Ovary (tissue), 9 donors: ENCODE data around the gene STARD8. TPM values are rescaled to one million over a fixed set of nuclear protein-coding genes. Genes with fewer than 3 reads are reported as not detected.
"Not testable (repeated sequence)": the region's sequence is repeated elsewhere in the genome, so short reads cannot be mapped to it uniquely, and the experiment has no call there.

ENCODE experiments used
- DNase-seq, 5 donors: peaks; one replicate each; pipeline ENCODE4 v3.0.0-alpha.2; 2019 to 2020
- H3K27ac ChIP-seq, 2 donors: fragments of 200-600 bp; one replicate each; pipeline versions ENCODE4 v1.5.1 to v1.8.0; 2019 to 2022
- H3K27me3 ChIP-seq: fragments of 200-600 bp; one replicate; pipeline ENCODE4 v1.8.0; 2022
- H3K36me3 ChIP-seq: fragments of 200-600 bp; sonication (generic); one replicate; pipeline ENCODE4 v1.5.1; 2019
- H3K4me1 ChIP-seq: one replicate; pipeline ENCODE4 v1.8.1; 2013; ENCODE audit warnings: mild to moderate bottlenecking, moderate library complexity; ENCODE audit not compliant: insufficient read depth
- H3K4me3 ChIP-seq: fragments of 200-600 bp; sonication (generic); one replicate; pipeline ENCODE4 v1.5.1; 2017
- H3K9me3 ChIP-seq, 2 donors: fragments of 200-600 bp in 1 of 2; sonication (generic) in 1 of 2; one replicate each; pipeline versions ENCODE4 v1.5.1 to v1.8.1; 2013 to 2019; ENCODE audit warnings: mild to moderate bottlenecking in 1 of 2, moderate library complexity in 1 of 2
- EP300 ChIP-seq: sonication (generic); formaldehyde crosslinking; IDR thresholded peaks from one replicate; pipeline ENCODE4 v1.6.1; 2017; ENCODE audit warnings: antibody characterized with exemption
- POLR2A ChIP-seq: fragments of 450-650 bp; IDR thresholded peaks from one replicate; pipeline ENCODE4 v1.6.1; 2017; ENCODE audit warnings: antibody characterized with exemption, mild to moderate bottlenecking, moderate library complexity
- WGBS, 3 donors: extraction: QIAGEN DNeasy Blood & Tissue Kit in 1 of 3; methylation state at CpG; one replicate each; pipeline versions ENCODE4 v1.1.5 to v1.1.7; 2013 to 2017; 5-methylcytosine and 5-hydroxymethylcytosine counted together
- intact Hi-C, 4 donors: fragments of 100-400 bp; cut with DNase I; formaldehyde crosslinking; loops; one replicate each; pipeline versions ENCODE4 v1.11.0 to v1.15.1; 2022 to 2023
- polyA plus RNA-seq, 2 donors: library from polyadenylated mRNA; stranded (reverse); fragments of 200-250 nt in 1 of 2; fragments of 350-450 nt in 1 of 2; fragmentation: Illumina TruSeq in 1 of 2; extraction: RNeasy Lipid Tissue Mini Kit (QIAGEN cat#74804) in 1 of 2; gene quantifications; one replicate each; pipeline ENCODE4 v1.2.3, GENCODE V29; 2013 to 2014
- total RNA-seq, 7 donors: library from RNA; depleted of rRNA in 2 of 7; stranded (reverse); fragments of >200 nt in 2 of 7; fragmentation: NEBNext Ultra II Directional in 3 of 7; extraction: Animal tissue kit (Norgen Biotek cat#: 25700) in 3 of 7; gene quantifications; one replicate each; pipeline versions ENCODE4 v1.1.0 to v1.2.4, GENCODE V29; 2016 to 2023
- TF ChIP-seq, protein P1 (sequence below), 3 donors: fragments of 450-650 bp in 2 of 3; fragments of 200-600 bp in 1 of 3; IDR thresholded peaks; one replicate each; pipeline versions ENCODE4 v1.5.1 to v1.8.0; 2016 to 2022; ENCODE audit warnings: antibody characterized with exemption in 3 of 3, mild to moderate bottlenecking in 1 of 3
- donor health status: DM: no; HTN: no; CAD: no; lungs with moderate emphysema.
- donor health status: DM: no; HTN: no; CAD: no.
- donor health status: Bipolar disorder and iron deficiency.
- donor health status: DM: yes; HTN: yes; CAD: no.
- donor health status: DM: no; HTN: no; CAD: no.
- donor health status: DM: yes; HTN: yes; CAD: no.

The STARD8 gene
- total and polyA plus RNA-seq, 9 donors = 2.3 to 7.8 (median 4.6) TPM

DNA sequence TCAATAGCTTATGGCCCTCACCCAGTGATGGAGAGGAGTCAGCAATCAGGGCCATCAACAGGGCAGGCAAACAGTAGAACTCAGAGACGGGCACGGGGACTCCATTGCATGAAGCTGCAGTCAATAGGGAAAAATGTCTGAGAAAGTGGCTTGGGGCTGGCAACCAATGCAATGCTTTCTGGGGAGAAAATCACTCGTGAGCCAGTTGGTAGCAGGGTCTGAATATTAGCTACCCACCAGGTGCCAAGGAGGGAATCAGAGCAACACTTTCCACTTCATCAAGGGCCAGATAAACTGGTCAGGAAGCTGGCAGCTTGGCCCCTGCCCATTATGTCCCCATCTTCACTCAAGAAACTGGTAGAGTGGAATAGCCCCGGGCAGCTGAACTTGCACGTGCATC is 80.7 kb downstream of the STARD8 start:
- Histone ChIP-seq H3K27me3 (no peaks in the 10 kb centered on the region), H3K4me3 (no peak overlapping the region), H3K27ac (no peak overlapping the region), H3K9me3 (no peaks in the 10 kb centered on the region), H3K4me1 (no peaks in the 10 kb centered on the region), H3K36me3 (no peaks in the 10 kb centered on the region)
- DNase-seq = peak in 1 of 5 donors; percentile 2
- no peak for TF ChIP-seq EP300
- TF ChIP-seq POLR2A = no peak
- TF ChIP-seq, protein P1, sequence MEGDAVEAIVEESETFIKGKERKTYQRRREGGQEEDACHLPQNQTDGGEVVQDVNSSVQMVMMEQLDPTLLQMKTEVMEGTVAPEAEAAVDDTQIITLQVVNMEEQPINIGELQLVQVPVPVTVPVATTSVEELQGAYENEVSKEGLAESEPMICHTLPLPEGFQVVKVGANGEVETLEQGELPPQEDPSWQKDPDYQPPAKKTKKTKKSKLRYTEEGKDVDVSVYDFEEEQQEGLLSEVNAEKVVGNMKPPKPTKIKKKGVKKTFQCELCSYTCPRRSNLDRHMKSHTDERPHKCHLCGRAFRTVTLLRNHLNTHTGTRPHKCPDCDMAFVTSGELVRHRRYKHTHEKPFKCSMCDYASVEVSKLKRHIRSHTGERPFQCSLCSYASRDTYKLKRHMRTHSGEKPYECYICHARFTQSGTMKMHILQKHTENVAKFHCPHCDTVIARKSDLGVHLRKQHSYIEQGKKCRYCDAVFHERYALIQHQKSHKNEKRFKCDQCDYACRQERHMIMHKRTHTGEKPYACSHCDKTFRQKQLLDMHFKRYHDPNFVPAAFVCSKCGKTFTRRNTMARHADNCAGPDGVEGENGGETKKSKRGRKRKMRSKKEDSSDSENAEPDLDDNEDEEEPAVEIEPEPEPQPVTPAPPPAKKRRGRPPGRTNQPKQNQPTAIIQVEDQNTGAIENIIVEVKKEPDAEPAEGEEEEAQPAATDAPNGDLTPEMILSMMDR (IDR thresholded peaks at IDR 0.05) = no peak
- 80 to 86% (median 83%) methylated on average over 5 of the region's 5 CpGs for WGBS, 3 donors
- intact Hi-C loops = no loop called here

DNA sequence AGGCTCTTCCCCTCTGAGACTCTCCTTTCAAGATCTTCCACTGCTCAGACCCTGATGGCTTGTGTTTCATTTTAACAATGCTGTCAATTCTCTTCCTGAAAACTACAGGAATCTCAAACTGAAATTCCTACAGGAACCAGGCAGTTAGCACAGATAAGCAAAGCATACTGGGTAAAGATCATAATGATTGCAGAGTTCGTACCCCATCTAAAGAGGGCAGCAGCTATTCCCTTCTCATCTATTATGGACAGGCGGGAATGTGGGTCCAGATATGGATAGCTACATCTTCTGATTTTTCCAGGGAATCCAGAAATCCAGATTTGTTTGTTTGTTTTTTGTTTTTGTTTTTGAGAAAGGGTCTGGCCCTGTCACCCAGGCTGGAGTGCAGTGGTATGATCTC is 83.8 kb downstream of the STARD8 start:
- Histone ChIP-seq H3K4me3 (no peak overlapping the region), H3K36me3 (no peaks in the 10 kb centered on the region), H3K27ac (no peak overlapping the region), H3K9me3 (no peaks in the 10 kb centered on the region), H3K27me3 (no peaks in the 10 kb centered on the region), H3K4me1 (no peaks in the 10 kb centered on the region)
- intact Hi-C loops = loop anchor here in 1 of 4 donors (10.0 kb wide), 1 partner anchor 74 kb away; no protein-coding TSS in a partner anchor
- DNase-seq = no peak
- 62 to 76% (median 63%) methylated on average over 2 of the region's 2 CpGs for WGBS, 3 donors
- TF ChIP-seq POLR2A = no peak
- TF ChIP-seq, protein P1 (IDR thresholded peaks at IDR 0.05) = no peak
- no peak for TF ChIP-seq EP300

DNA sequence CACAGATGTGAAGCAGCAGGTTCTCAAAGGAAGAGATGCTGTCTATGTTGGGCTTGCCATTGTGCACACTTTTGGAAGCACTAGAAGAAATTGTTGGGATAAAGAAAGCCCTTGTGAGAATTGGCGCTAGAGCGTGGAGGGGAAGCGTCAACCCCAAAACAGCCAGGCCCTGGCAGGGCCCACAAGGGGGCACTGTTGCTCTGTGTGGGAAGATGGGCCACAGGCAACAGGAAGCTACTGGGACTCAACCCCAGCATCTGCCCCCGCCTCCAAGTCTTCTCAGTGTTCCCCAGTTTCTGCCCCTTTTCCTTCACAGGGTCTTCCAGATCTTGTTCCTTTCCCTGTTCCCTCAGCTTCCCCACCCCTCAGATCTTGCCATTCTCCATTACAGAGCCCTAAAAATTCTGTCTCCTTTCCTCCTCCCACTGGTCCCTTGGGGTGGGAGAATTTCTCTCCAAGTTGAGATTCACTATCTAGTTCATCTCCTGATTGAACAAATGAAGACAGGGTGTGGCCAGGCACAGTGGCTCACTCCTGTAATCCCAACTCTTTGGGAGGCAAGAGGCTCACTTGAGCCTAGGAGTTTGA is 85.5 kb downstream of the STARD8 start:
- 11 to 27% (median 12%) methylated on average over 4 of the region's 4 CpGs for WGBS, 3 donors
- intact Hi-C loops = loop anchor here in 1 of 4 donors (10.0 kb wide), 1 partner anchor 72 kb away; no protein-coding TSS in a partner anchor

DNA sequence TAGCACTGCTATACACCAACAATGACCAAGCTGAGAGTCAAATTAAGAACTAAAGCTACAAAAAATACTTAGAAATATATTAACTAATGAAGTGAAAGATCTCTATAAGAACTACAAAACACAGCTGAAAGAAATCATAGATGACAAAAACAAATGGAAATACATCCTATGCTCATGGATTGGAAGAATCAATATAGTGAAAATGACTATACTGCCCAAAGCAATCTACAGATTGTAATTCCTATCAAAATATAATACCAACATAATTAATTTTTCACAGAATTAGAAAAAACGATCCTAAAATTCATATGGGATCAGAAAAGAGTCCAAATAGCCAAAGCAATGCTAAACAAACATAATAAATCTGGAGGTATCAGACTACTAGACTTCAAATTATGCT is 87.8 kb downstream of the STARD8 start:
- no peak overlapping the region for H3K27ac ChIP-seq
- no peaks in the 10 kb centered on the region for H3K27me3 ChIP-seq
- DNase-seq = no peak
- no peaks in the 10 kb centered on the region for H3K9me3 ChIP-seq
- 18 to 29% (median 20%) methylated on average over 1 of the region's 1 CpG for WGBS, 3 donors
- intact Hi-C loops = loop anchor here in 1 of 4 donors (10.0 kb wide), 1 partner anchor 70 kb away; no protein-coding TSS in a partner anchor
- H3K36me3 ChIP-seq = no peaks in the 10 kb centered on the region
- no peak overlapping the region for H3K4me3 ChIP-seq
- no peaks in the 10 kb centered on the region for H3K4me1 ChIP-seq
- TF ChIP-seq EP300 (no peak), POLR2A (no peak)
- TF ChIP-seq, protein P1 (IDR thresholded peaks at IDR 0.05) = no peak

More for the DNA sequence above, 85.5 kb downstream of the STARD8 start:
- Histone ChIP-seq H3K4me1 (no peaks in the 10 kb centered on the region), H3K27ac (no peak overlapping the region), H3K36me3 (no peaks in the 10 kb centered on the region), H3K27me3 (no peaks in the 10 kb centered on the region), H3K4me3 (no peak overlapping the region), H3K9me3 (no peaks in the 10 kb centered on the region)
- TF ChIP-seq POLR2A (no peak), EP300 (no peak)
- TF ChIP-seq, protein P1 (IDR thresholded peaks at IDR 0.05) = no peak
- DNase-seq = peak; percentile 26 to 80 (median 46)

DNA sequence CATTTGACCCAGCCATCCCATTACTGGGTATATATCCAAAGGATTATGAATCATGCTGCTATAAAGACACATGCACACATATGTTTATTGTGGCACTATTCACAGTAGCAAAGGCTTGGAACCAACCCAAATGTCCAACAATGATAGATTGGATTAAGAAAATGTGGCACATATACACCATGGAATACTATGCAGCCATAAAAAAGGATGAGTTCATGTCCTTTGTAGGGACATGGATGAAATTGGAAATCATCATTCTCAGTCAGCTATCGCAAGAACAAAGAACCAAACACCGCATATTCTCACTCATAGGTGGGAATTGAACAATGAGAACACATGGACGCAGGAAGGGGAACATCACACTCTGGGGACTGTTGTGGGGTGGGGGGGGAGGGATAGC is 94.4 kb downstream of the STARD8 start:
- H3K4me1 ChIP-seq, DNase-seq, H3K27ac ChIP-seq, H3K27me3 ChIP-seq, H3K9me3 ChIP-seq, intact Hi-C loops, H3K4me3 ChIP-seq, H3K36me3 ChIP-seq: not testable (repeated sequence)
- 82 to 92% (median 86%) methylated on average over 3 of the region's 3 CpGs for WGBS, 3 donors
